Activated naive CD4-positive, alpha-beta T cell treated with anti-CD3 and anti-CD28 coated beads for 36 hours (primary cell): ENCODE results near the gene ELMOD3. TPM values are rescaled to one million over a fixed set of nuclear protein-coding genes. Genes with fewer than 3 reads are reported as not detected.
"Not testable (repeated sequence)": the region's sequence is repeated elsewhere in the genome, so short reads cannot be mapped to it uniquely, and the experiment has no call there.

Experiments used
- CTCF ChIA-PET: fragments of 350-600 bp; sonication (Branson Sonifier 250); formaldehyde crosslinking; loops from one replicate; lab custom pipeline; 2021; ENCODE audit warnings: antibody characterized with exemption; lab: Charles Lee
- DNase-seq: peaks from one replicate; pipeline ENCODE4 v3.0.0-alpha.2; 2020
- H3K27ac Mint-ChIP-seq: one replicate; pipeline ENCODE4 v1.8.0; 2021; ENCODE audit warnings: mild to moderate bottlenecking, mixed read lengths
- H3K27me3 Mint-ChIP-seq: one replicate; pipeline ENCODE4 v1.8.0; 2021; ENCODE audit warnings: low read depth, mixed read lengths
- H3K36me3 Mint-ChIP-seq: one replicate; pipeline ENCODE4 v1.8.0; 2021; ENCODE audit warnings: low read depth, mixed read lengths
- H3K4me1 Mint-ChIP-seq: one replicate; pipeline ENCODE4 v1.8.0; 2021; ENCODE audit warnings: low read depth, mixed read lengths
- H3K4me3 Mint-ChIP-seq: one replicate; pipeline ENCODE4 v1.8.0; 2021; ENCODE audit warnings: mild to moderate bottlenecking, moderate library complexity, mixed read lengths
- H3K9me3 Mint-ChIP-seq: one replicate; pipeline ENCODE4 v1.8.0; 2021; ENCODE audit warnings: mixed read lengths
- intact Hi-C: fragments of 100-400 bp; cut with micrococcal nuclease; formaldehyde crosslinking; loops from one replicate; pipeline ENCODE4 v1.15.1; 2023
- total RNA-seq, 2 experiments: library from RNA; stranded (reverse); gene quantifications; one replicate each; pipeline ENCODE4 v1.2.3, GENCODE V29; 2021

ELMOD3 gene
- total RNA-seq, 2 experiments from 2014 or later = 14.8 to 15.4 TPM

DNA sequence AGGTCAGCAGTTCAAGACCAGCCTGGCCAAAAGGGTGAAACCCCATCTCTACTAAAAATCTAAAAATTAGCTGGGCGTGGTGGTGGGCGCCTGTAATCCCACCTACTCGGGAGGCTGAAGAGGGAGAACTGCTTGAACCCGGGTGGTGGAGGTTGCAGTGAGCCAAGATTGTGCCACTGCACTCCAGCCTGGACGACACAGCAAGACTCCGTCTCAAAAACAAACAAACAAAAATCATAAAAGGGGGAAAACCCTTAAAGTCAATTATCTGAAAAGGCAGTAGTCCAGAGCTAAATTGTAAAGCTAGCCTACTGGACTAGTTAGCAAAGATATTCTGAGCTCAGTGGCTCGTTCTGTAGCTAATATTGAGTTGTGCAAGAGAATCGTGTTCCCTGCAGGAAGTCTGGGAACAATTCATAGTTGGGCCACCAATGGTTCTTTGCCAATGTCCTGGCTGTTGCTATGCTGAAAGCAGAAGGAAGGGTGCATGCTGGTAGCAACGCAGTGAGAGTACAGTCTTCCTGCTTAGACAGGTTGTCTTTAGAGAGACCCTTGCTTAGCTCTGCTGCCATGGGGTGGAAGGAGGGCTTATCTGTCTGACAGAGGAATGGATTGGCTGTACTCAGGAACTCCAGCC, 31.1 kb upstream of the ELMOD3 start:
- H3K4me1 Mint-ChIP-seq = peaks cover 67% of the 10 kb centered on the region
- CTCF ChIA-PET = interaction anchor here (0.7 to 1.0 kb wide), 3 partner anchors 24 to 690 kb away, joined by 3 read pairs; no protein-coding TSS in a partner anchor
- no peaks in the 10 kb centered on the region for H3K27me3 Mint-ChIP-seq
- intact Hi-C loops = no loop called here
- H3K36me3 Mint-ChIP-seq = peaks cover 93% of the 10 kb centered on the region
- H3K27ac Mint-ChIP-seq = peak overlapping the region; percentile 86
- no peak for DNase-seq
- no peaks in the 10 kb centered on the region for H3K9me3 Mint-ChIP-seq
- H3K4me3 Mint-ChIP-seq = peak overlapping the region; percentile 99

DNA sequence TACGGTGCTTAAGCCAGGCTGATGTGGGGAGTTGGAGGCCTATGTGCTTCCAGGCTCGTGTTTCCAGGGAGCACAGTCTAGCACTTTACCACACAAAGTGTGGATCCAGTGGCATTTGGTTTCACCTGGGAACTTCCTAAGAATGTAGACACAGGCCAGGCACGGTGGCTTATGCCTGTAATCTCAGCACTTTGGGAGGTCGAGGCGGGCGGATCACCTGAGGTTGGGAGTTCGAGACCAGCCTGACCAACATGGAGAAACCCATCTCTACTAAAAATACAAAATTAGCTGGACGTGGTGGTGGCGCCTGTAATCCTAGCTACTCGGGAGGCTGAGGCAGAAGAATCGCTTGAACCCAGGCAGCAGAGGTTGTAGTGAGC, 30.6 kb upstream of the ELMOD3 start:
- DNase-seq, H3K9me3 Mint-ChIP-seq, intact Hi-C loops, H3K27me3 Mint-ChIP-seq: not testable (repeated sequence)
- Mint-ChIP-seq H3K36me3 (peaks cover 88% of the 10 kb centered on the region), H3K27ac (peak overlapping the region; percentile 86), H3K4me1 (peaks cover 64% of the 10 kb centered on the region), H3K4me3 (peak overlapping the region; percentile 99)
- CTCF ChIA-PET = interaction anchor here (0.7 to 1.0 kb wide), 3 partner anchors 25 to 355 kb away, joined by 3 to 4 read pairs (median 3); no protein-coding TSS in a partner anchor

DNA sequence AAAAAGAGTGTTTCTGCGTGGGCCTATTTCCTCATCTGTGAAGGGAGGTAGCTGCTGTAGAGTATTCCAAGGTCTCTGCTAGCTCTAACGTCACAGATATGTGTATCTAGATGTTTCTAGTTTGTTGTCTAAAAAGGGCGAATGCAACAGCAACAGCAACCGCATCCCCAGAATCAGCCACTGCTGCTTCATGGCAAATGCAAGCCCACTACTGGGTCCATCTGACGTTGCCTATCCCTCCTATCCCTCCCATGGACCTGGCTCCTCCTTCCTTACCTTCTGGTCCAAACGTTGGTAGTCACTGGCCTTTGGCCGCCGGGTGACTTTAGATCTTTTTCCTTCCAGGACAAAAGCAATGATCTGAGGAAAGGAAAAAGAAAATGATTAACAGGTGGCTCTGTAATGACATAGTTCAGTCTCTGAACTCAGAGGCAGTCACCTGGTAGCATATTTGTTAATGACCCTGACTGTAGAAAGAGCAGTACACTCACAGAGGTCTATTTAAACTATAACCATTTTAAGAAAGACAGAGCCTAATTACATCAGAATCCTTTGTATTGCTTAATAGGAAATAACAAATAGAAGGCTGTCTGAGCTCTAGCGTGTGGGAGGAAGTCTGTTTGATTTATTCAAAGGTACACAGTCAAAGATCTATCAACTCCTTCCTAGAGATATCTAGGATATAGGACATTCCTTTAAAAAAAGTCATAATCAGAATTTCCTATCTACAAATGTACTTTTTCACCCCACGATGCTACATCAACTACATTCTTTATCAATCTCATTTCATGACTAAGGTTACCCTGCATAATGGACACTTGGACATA, 29.7 kb upstream of the ELMOD3 start:
- no peak for DNase-seq
- peaks cover 81% of the 10 kb centered on the region for H3K36me3 Mint-ChIP-seq
- H3K4me1 Mint-ChIP-seq = peaks cover 57% of the 10 kb centered on the region
- intact Hi-C loops = loop anchor here (5.0 kb wide), 2 partner anchors 82 to 562 kb away; partner anchors contain the start of gene ST3GAL5
- H3K27me3 Mint-ChIP-seq = no peaks in the 10 kb centered on the region
- peak overlapping the region; percentile 99 for H3K4me3 Mint-ChIP-seq
- H3K27ac Mint-ChIP-seq = peak overlapping the region; percentile 86
- CTCF ChIA-PET = interaction anchor here (0.6 to 0.7 kb wide), 2 partner anchors 15 to 46 kb away, joined by 4 to 5 read pairs; no protein-coding TSS in a partner anchor
- H3K9me3 Mint-ChIP-seq = no peaks in the 10 kb centered on the region

DNA sequence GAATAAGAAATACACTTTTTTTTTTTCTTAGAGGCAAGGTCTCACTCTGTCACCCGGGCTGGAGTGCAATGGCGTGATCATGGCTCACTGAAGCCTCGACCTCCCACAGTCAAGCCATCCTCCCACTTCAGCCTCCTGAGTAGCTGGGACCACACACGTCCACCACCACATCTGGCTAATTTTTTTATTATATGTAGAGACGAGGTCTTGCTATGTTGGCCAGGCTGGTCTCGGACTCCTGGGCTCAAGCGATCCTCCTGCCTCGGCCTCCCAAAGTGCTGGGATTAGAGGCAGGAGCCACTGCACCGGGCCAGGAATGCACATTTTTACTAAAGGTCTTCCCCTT, 29.1 kb upstream of the ELMOD3 start:
- peak overlapping the region; percentile 99 for H3K4me3 Mint-ChIP-seq
- no peaks in the 10 kb centered on the region for H3K9me3 Mint-ChIP-seq
- DNase-seq = no peak
- peaks cover 75% of the 10 kb centered on the region for H3K36me3 Mint-ChIP-seq
- intact Hi-C loops = loop anchor here (5.0 kb wide), 2 partner anchors 82 to 562 kb away; partner anchors contain the start of gene ST3GAL5
- peaks cover 51% of the 10 kb centered on the region for H3K4me1 Mint-ChIP-seq
- peak overlapping the region; percentile 99 for H3K27ac Mint-ChIP-seq
- CTCF ChIA-PET = interaction anchor here (0.6 kb wide), 1 partner anchor 16 kb away, joined by 5 read pairs; no protein-coding TSS in a partner anchor
- no peaks in the 10 kb centered on the region for H3K27me3 Mint-ChIP-seq

DNA sequence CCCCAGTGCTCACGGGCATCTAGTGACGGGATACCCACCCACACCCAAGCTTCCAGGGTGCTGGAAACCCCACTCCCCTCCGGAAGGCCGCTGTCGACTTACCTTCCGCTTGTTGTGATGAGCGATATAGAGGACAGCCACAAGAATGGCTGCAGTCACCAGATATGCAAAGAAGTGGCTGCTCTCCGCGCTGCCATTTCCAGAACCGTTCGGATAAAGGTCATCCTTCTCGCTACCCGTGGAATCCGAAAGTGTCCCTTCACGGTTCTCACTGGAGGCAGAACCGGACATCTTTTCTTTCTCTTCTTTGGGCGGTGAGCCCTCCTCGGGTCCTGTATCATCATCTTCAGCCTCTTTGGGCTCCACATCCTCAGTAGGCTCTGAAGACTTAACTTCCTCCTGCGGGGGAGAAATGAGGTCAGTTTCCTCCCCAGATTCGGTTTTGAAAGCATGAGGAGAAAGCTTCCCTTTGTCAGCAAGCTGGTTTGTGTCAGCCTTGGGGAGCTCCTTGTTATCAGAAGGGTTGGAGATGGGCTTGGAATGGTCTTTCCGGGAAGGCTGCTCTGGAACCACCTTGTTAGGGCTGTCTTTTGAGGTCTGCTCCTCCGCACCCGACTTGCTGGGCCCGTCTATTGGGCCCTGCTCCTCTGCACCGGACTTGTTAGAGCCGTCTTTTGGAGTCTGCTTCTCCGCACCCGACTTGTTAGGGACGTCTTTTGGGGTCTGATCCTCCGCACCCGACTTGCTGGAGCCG, 28.0 kb upstream of the ELMOD3 start:
- peak overlapping the region; percentile 99 for H3K4me3 Mint-ChIP-seq
- H3K4me1 Mint-ChIP-seq = peaks cover 40% of the 10 kb centered on the region
- intact Hi-C loops = loop anchor here (1.0 to 5.0 kb wide), 3 partner anchors 8 to 561 kb away; partner anchors contain the start of gene ST3GAL5
- H3K27me3 Mint-ChIP-seq = no peaks in the 10 kb centered on the region
- H3K27ac Mint-ChIP-seq = peak overlapping the region; percentile 99
- peaks cover 65% of the 10 kb centered on the region for H3K36me3 Mint-ChIP-seq
- CTCF ChIA-PET = interaction anchor here (0.8 to 1.7 kb wide), 4 partner anchors 9 to 35 kb away, joined by 3 to 5 read pairs (median 4); no protein-coding TSS in a partner anchor
- H3K9me3 Mint-ChIP-seq = no peaks in the 10 kb centered on the region
- peak; percentile 71 for DNase-seq

DNA sequence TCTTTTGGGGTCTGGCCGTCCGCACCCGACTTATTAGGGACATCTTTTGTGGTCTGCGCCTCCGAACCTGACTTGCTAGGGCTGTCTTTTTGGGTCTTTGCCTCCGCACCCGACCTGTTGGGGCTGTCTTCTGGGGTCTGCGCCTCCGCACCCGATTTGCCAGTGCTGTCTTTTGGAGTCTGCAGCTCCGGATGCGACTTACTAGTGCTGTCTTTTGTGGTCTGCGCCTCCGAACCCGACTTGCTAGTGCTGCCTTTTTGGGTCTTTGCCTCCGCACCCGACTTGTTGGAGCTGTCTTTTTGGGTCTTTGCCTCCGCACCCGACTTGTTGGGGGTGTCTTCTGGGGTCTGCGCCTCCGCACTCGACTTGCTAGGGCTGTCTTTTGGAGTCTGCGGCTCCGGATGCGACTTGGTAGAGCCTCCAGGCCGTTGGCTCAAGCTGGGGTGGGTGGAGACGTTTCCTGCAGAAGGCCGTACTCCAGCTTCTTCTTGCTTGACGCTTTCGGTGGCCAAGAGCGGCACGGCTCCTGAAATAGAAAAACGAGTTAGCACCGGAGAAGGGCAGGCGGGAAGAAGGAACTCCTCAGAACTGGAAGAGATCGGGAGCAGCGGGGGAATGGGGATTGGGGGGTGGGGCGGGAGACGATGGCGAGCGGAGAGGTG, 27.3 kb upstream of the ELMOD3 start:
- peak overlapping the region; percentile 99 for H3K27ac Mint-ChIP-seq
- H3K4me3 Mint-ChIP-seq = peak overlapping the region; percentile 99
- intact Hi-C loops = loop anchor here (5.0 kb wide), 2 partner anchors 80 to 560 kb away; partner anchors contain the start of gene ST3GAL5
- DNase-seq = peak; percentile 72
- CTCF ChIA-PET = interaction anchor here (0.7 to 1.7 kb wide), 4 partner anchors 9 to 224 kb away, joined by 3 to 5 read pairs (median 4); no protein-coding TSS in a partner anchor
- H3K27me3 Mint-ChIP-seq = no peaks in the 10 kb centered on the region
- peaks cover 33% of the 10 kb centered on the region for H3K4me1 Mint-ChIP-seq
- peaks cover 59% of the 10 kb centered on the region for H3K36me3 Mint-ChIP-seq
- H3K9me3 Mint-ChIP-seq = no peaks in the 10 kb centered on the region

DNA sequence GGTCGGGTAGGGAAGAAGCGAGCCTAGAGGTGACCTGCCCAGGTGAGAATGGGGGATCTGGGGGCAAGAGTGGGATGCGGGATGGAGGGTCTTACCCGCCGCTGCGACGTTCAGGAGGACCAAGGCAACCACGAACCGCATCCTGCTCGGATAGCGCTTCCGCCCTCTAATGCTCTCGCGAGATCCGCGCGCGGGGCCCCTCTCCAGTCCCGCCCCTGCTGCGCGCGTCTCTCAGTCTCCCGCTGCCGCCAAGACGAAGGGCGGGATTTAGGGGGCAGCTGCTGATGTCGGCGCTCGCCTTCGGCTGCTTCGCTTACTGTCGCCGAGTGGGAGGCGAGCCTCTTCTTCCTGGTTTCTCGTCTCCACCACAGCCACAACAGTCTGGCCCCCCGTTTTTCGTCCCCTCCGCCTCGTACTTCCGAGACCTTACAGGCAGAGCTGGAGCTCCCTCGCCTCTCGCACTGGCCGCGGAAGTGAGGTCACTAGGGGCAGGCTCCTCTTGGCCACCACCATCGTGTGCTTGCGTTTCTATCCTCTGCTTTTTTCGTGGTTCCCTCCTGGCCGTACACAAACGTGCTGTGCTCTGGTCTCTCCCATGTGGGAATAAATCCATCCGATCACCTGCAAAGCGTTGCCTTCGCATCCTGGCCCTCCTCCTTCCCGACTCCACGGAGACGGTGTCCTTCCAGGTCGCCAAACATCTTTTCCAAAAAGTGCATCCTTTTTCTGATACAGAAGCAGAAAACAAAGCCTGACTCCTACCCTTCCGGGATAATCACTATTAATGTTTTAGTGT, 26.5 kb upstream of the ELMOD3 start, which contains the start of gene TGOLN2:
TGOLN2 (minus strand) TSS at position 168 of the 796 bp plus-strand sequence; CDS start at position 141, 27 bp downstream.
- DNase-seq = peak; percentile 95
- peaks cover 25% of the 10 kb centered on the region for H3K4me1 Mint-ChIP-seq
- H3K27ac Mint-ChIP-seq = peak within 1 kb of the TSS; percentile 99
- H3K9me3 Mint-ChIP-seq = no peaks in the 10 kb centered on the region
- intact Hi-C loops = loop anchor here (1.0 to 5.0 kb wide), 6 partner anchors 19 to 559 kb away; partner anchors contain the start of genes C2orf68, ELMOD3, MAT2A and RETSAT
- H3K36me3 Mint-ChIP-seq = peaks cover 51% of the 10 kb centered on the region
- CTCF ChIA-PET = interaction anchor here (0.7 to 1.7 kb wide), 3 partner anchors 27 to 224 kb away, joined by 3 to 5 read pairs (median 3); no protein-coding TSS in a partner anchor
- H3K4me3 Mint-ChIP-seq = peak within 1 kb of the TSS; percentile 99
- no peaks in the 10 kb centered on the region for H3K27me3 Mint-ChIP-seq

DNA sequence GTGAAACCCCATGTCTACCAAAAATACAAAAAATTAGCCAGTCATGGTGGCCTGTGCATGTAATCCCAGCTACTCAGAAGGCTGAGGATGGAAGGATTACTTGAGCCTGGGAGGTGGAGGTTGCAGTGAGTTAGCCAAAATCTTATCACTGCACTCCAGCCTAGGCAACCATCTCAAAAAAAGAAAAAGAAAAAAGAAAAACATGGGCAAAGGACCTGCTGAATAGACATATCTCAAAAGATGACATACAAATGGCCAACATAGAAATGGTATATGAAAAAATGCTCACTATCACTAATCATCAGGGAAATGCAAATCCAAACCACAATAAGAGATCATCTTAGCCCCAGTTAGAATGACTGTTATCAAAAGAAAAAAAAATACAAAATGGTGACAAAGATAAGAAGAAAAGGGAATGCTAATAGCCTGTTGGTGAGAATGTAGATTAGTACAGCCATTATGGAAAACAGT, 25.4 kb upstream of the ELMOD3 start:
- CTCF ChIA-PET = no interaction called here
- H3K4me3 Mint-ChIP-seq = peak overlapping the region; percentile 0
- no peaks in the 10 kb centered on the region for H3K27me3 Mint-ChIP-seq
- H3K27ac Mint-ChIP-seq = no peak overlapping the region
- intact Hi-C loops = loop anchor here (2.0 to 5.0 kb wide), 3 partner anchors 20 to 558 kb away; partner anchors contain the start of gene ST3GAL5
- H3K9me3 Mint-ChIP-seq = no peaks in the 10 kb centered on the region
- H3K36me3 Mint-ChIP-seq = peaks cover 39% of the 10 kb centered on the region
- H3K4me1 Mint-ChIP-seq = peaks cover 14% of the 10 kb centered on the region
- DNase-seq = no peak

DNA sequence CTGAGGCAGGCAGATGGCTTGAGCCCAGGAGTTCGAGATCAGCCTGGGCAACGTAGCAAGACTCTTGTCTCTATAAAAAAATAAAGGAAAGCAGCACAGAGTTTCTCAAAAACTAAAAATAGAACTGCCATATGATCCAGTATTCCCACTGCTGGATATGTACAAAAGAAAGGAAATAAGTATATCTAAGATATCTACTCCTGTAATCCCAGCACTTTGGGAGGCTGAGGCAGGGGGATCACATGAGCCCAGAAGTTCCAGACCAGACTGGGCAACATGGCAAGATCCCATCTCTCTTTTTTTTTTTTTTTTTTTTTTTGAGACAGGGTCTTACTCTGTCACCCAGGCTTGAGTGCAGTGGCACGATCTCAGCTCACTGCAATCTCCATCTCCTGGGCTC, 24.9 kb upstream of the ELMOD3 start:
- Mint-ChIP-seq H3K4me3 (peak overlapping the region; percentile 0), H3K36me3 (peaks cover 34% of the 10 kb centered on the region)
- CTCF ChIA-PET, H3K4me1 Mint-ChIP-seq, DNase-seq, H3K27me3 Mint-ChIP-seq, H3K9me3 Mint-ChIP-seq, H3K27ac Mint-ChIP-seq: not testable (repeated sequence)
- intact Hi-C loops = loop anchor here (2.0 to 5.0 kb wide), 3 partner anchors 21 to 558 kb away; partner anchors contain the start of gene ST3GAL5

DNA sequence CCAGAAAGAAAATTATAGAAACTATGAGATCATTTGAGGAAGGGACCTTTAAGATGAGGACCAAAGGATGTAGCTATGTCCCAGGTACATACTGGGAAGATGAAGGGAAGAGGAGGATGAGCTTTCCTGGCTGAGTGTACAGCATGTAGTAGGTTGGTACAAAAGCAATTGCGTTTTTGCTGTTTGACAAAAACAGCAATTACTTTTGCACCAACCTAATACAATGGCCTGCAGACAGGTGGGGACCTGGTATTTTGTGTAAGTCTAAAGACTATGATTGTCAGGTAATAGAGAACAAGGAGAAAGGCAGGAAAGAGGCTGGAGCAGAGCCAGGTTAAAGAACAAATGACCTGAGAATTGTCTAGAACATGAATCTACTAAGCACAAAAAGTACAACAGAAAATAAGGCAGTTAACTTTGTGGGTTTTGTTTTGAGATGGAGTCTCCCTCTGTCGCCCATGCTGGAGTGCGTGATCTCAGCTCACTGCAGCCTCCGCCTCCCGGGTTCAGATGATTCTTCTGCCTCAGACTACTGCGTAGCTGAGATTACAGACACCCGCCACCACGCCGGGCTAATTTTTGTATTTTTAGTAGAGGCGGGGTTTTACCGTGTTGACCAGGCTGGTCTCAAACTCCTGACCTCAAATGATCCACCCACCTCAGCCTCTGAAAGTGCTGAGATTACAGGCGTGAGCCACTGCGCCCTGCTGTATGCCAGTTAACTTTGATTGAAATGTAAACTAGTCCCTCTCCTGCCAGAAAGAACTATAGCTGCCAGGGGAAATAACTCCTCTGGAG, 23.5 kb upstream of the ELMOD3 start:
- intact Hi-C loops = no loop called here
- no peak for DNase-seq

More for the DNA sequence above, 23.5 kb upstream of the ELMOD3 start:
- CTCF ChIA-PET = interaction anchor here (0.7 to 1.3 kb wide), 3 partner anchors 9 to 306 kb away, joined by 3 read pairs; no protein-coding TSS in a partner anchor
- Mint-ChIP-seq H3K9me3 (no peaks in the 10 kb centered on the region), H3K4me1 (peaks cover 4% of the 10 kb centered on the region), H3K36me3 (peaks cover 21% of the 10 kb centered on the region), H3K27ac (no peak overlapping the region), H3K4me3 (no peak overlapping the region), H3K27me3 (no peaks in the 10 kb centered on the region)
